Stimulated activated CD4-positive, alpha-beta T cell treated with anti-CD3 and anti-CD28 coated beads, Interleukin-12 subunit alpha, Interleukin-12 subunit beta, amount 100 ng/mL, for 24 hours (primary cell): ENCODE data around the gene PCBP1.
"Not testable (repeated sequence)": the region's sequence is repeated elsewhere in the genome, so short reads cannot be mapped to it uniquely, and the experiment has no call there.

Experiments
- DNase-seq, 2 experiments: peaks; one replicate each; pipeline ENCODE4 v3.0.0-alpha.2; 2020; ENCODE audit warnings: low read depth in 2 of 2

PCBP1 gene

DNA sequence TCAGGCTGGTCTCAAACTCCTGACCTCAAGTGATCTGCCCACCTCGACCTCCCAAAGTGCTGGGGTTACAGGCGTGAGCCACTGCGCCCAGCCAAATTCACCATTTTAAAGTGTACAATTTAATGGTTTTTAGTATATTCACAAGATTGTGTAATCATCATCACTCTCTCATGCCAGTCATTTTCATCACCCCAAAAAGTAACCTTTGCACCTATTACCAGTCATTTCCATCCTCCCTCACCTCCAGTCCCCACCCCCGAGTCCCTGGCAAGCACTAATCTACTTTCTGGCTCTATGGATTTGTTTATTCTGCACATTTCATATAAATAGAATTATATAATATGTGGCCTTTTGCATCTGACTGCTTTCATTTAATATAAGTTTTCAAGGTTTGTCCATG, 10.8 kb downstream of the PCBP1 start:
- DNase-seq = no peak

DNA sequence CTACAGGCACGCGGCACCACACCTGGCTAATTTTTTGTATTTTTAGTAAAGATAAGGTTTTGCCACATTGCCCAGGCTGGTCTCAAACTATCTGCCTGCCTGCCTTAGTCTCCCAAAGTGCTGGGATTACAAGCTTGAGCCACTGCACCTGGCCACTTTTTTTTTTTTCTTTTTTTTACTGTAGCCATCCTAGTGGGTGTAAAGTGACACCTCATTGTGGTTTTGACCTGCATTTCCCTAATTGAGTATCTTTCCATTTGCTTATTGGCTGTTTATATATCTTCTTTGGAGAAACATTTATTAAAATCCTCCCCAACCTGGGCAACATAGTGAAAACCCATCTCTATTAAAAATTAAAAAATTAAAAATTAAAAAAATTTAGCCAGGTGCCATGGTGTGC, 12.0 kb downstream of the PCBP1 start:
- DNase-seq = no peak

GRCh38 chr2:70101174-70101573, 13.9 kb downstream of the PCBP1 start:
- DNase-seq = no peak

GRCh38 chr2:70101686-70102085, 14.4 kb downstream of the PCBP1 start:
- not testable (repeated sequence) for DNase-seq

GRCh38 chr2:70102323-70102905, 15.1 kb downstream of the PCBP1 start:
- not testable (repeated sequence) for DNase-seq

DNA sequence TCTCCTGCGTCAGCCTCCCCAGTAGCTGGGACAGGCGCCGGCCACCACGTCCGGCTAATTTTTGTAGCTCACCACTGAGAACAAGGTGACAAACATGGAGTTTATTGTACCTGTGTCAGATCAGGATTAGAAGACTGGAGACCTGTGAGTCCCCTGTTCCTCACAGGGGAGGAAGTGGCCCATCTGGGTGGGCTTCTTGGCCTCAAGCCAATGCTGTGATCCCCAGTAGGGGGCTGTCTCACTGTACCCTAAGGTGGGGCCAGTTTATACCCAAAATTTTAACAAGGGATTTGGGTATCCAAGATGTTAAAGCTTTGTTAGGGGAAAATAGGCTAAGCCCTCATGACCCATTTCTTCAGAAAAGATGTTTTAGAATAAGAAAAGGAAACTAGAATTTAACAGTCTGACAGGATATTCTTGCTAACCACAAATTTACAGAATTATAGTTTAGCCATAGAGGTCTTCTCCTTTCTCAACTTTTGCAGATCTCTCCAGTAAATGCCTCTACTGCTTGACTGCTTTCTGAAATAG, 16.3 kb downstream of the PCBP1 start:
- DNase-seq = no peak

GRCh38 chr2:70104231-70105111, 17.2 kb downstream of the PCBP1 start:
- no peak for DNase-seq

DNA sequence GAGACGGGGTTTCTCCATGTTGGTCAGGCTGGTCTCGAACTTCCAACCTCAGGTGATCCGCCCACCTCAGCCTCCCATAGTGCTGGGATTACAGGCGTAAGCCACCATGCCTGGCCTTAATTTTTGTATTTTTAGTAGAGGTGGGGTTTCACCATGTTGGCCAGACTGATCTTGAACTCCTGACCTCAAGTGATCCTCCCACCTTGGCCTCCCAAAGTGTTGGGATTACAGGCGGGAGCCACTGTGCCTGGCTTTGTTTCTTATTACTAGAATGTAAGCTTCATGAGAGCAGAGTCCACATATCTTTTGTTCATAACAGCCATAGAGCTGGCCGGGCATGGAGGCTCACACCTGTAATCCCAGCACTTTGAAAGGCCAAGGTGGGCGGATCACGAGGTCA, 18.9 kb downstream of the PCBP1 start:
- DNase-seq = not testable (repeated sequence)

GRCh38 chr2:70110397-70110796, 23.1 kb downstream of the PCBP1 start:
- not testable (repeated sequence) for DNase-seq

DNA sequence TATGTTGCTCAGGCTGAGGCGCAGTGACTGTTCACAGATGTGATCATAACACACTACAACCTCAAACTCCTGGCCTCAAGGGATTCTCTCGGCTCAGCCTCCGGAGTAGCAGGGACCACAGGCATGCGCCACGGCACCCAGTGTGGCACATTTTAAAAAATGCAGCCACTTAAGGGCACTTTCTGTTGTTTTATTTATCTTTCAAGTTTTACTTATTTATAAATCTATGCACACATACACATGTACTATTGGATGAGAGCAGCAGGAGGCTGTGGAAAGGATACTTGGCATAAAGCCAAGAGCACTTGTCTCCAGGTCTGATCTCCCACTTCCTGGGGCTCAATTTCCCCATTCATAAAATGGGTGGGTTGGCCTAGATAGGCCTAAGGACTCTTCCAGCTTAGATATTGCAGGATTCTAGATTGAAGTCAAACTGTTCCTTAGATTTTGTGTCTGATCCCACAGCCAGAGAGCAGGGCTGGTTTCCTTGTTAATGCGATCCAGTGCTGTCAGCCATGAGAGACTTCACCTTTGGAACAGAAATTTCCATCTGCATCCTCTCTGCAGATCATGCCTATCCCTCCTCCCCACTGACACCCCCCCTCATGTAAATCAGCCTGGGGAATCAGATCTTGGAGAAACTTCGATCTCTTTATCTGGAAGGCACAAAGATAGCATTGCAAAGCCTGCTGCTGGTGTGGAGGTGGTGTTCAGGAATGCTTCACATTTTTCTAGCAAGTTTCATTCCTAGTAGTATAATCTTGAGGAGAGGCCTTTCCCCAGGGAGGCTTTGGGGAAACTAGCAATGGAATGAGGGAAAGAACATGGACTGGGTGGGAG, 24.7 kb downstream of the PCBP1 start:
- DNase-seq = no peak

DNA sequence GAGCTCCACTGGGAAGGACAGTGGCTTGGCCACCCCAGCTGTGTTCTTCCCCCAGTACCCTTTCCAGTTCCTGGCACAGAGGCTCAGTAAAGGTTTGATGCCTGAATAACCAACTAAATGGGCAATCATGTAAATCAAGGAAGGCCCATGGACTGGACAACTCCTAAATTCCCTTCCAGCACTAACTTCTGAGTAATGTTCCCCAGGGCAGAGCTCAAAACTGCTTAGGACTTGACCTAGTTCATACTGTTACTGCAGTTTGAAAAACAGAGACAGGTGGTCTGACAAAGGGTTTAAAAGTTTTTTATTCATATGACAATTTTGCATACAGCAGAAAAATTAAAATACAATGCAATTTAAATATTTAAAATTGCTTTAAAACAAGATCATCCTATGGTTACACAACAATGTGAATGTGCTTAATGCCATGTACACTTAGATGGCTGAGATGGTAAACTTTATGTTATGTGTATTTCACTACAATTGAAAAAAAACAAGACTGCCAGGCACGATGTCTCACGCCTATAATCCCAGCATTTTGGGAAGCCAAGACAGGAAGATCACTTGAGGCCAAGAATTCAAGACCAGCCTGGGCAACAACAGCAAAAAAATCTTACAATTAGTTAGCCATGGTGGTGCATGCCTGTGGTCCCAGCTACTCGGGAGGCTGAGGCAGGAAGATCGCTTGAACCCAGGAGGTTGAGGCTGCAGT, 26.2 kb downstream of the PCBP1 start:
- no peak for DNase-seq

- DNase-seq = no peak
Measured at GRCh38 chr2:70115646-70116442, 28.6 kb downstream of the PCBP1 start.

DNA sequence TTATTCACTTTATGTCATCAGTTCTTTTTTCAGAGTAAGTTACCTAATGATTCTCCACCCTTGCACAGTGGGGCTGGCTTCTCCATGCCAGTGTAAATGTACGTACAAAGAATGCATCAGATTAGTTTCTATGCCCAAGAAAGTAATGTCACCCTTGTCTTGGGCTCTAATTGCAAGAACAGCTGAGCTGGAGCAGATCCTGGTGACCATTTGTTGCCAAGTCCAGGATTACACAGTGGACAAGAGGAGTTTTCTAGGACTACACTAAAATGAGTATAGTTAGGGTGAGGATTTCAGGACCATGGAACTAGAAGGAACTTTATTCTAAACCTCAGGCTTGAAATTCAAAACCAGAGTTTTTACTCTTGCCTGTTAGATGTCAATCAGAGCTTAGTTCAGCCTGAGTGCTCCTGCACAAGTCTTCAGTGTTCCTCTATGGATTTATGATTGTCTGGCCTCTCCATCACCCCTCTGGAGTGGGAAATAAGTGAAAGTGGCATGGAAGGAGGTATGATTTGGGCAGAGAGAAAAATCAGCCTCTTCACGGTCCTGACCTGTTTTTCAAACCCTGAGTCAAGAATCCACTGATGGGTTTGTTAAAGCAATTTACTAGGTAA, 29.8 kb downstream of the PCBP1 start:
- no peak for DNase-seq

GRCh38 chr2:70118798-70119454, 31.6 kb downstream of the PCBP1 start:
- no peak for DNase-seq

- no peak for DNase-seq
Measured at GRCh38 chr2:70121627-70122372, 34.5 kb downstream of the PCBP1 start.

DNA sequence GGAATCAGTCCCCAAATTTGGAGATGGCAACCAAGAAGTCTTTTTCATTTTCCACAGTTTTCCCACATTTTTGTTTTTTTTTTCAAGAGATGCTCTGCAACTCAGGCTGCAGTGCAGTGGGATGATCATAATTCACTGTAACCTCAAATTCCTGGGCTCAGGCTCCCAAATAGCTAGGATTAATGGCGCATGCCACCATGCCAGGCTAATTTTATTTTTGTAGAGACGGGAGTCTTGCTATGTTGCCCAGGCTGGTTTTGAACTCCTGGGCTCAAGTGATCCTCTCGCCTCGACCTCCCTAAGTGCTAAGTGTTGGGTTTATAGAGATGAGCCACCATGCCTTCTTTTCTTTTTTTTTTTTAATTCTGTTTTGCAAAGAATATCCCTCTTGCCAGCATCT, 35.2 kb downstream of the PCBP1 start:
- no peak for DNase-seq

GRCh38 chr2:70123051-70123828, 36.0 kb downstream of the PCBP1 start:
- no peak for DNase-seq

DNA sequence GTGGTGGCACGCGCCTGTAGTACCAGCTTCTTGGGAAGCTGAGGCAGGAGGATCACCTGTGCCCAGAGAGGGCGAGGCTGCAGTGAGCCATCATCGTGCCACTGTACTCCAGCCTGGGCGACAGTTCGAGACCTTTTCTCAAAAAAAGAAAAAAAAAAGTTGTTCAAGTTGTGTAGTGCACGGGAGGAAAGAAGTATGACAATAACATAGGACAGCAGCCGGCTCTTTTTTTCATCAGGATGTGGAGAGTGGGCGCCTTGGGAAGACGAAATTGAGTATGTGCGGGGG, 36.5 kb downstream of the PCBP1 start:
- no peak for DNase-seq
